SHP77 (cell line): ENCODE measurements around the gene S100A12.
"Not testable (repeated sequence)": the region's sequence is repeated elsewhere in the genome, so short reads cannot be mapped to it uniquely, and the experiment has no call there.

Source experiments
- DNase-seq, 2 experiments: peaks; one replicate each; lab custom pipeline; 2025; lab: John Stamatoyannopoulos, UW

S100A12 gene

DNA sequence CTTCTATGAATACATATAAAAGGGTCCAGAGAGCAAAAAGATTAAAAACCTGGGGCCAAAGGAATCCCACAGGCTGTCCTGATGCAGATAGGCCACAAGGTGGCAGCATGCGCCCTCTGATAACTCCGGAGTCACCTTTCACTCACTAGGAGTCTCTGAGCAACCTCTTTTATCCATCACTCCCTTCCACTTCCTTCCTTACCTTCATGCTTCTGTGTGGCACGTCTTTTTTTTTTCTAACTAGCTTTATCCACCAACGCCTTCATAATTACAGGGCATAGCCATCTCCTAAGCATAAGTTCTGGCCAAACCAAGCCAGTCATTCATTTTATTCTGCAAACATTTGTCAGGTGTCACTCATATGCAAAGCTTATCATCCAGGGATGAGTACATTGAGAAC lies 22.9 kb downstream of the S100A12 start:
- DNase-seq, result peak; percentile 68 to 78

DNA sequence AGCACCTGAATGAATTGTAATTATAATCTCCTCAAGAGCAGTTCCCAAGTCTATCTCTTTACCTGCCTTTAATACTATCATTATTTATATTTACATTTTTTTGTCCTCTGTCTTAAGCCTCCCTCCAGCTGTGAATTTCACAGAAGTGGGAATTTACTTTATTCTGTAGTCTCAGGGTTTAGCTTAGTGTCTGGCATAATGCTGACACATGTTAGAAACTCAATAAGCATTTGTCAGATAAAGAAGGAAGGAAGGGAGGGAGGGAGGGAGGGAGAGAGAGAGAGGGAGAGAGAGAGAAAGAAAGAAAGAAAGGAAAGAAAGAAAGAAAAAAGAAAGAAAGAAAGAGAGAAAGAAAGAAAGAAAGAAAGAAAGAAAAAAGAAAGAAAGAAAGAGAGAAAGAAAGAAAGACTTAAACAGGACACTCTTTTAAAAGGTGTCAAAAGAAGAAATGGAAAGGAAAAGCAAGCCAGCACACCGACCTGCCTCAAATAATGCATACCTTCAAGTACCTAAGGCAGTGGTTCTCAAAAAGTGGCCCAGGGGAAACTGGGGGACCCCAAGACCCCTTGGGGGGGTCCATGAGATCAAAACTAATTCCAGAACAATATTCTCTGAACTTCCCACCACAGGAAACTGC lies 25.0 kb downstream of the S100A12 start:
- DNase-seq, result no peak

DNA sequence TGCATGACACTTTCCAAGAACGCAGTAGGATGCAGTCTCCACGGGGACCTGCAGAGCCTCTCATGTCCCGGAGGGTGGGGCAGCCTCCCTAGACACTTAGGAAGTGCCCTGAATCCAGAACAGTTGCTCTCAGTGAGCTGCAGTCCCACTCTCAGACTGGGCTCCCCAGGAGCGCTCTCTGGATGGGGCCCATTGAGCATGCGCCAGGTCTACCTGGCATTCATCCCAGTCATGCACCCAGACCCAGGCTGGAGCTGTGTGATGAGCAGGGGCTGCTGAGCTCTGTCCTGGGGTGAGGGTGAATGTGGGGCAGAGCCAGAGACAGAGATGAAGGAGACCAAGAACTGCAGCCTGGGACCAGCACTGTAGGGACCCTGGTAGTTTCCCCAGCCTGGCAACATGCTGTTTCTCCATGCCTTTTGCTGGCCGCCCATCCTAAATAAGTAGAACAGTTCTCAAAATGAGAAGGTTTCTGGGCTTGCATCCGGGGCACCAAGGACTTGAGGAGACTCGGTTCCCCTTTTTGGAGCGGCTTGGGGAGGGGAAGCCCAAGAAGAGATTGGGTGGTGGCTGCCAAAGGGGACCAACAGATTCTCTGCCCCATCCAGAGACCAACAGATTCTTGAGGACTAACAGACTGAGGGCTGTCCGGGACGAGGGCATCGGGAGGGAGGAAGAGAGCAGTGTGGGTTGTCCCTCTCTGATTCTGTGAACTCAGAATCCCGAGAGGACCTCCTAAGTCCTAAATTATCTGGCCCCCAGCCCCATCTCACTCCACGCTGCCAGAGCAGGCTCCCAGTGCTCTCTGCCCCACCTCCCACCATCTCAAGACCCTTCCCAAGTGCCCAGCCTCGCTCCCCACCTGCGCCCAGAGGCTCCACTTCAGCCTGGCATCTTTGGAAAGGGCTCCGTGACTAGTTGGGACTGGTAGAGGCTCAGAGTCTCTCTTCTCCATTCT lies 25.8 kb downstream of the S100A12 start:
- DNase-seq, result peak in 1 of 2 experiments; percentile 58

DNA sequence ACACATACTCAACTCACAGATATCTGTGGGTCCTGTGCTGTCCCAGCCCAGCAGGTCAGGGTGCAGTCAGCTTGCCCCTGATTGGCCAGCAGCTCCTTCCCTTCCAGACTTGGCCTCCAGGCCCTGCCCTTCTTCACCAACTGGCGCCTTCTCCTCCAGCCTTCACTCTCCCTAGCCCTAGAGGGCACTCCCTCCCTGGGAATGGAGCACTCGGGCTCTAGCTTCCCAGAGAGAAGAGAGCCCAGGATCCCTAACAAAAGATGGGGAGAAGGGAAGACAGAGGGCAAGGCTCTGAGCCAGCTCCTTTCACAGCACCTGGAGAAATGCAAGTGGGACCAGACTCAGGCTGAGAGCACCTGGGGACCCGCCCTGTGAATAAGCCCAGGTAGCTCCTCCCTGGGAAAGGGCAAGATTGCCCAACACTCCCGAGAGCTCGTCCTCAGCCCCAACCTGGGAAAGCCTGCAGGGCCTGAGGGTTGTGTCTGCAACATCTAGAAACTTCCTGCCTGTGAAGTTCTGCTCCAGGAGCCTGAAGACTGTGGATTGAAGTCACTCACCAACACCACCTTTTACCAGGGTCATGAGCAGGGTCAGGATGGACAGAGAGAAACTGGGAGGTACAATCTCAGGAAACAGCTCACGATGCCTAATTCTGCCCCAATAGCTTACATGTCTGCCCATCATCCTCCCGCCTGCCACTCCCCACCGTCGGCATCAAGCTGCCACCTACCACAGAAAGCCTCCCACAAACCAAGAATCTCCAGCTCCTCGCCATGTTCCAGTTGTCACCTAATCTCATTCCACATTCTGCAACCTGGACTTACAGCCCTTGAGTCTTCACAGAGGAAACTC lies 26.7 kb downstream of the S100A12 start, which contains the start of gene PGLYRP4:
PGLYRP4 (minus strand) TSS at position 331 of the 852 bp plus-strand sequence. CDS start 909 bp downstream, outside the sequence.
- no peak for DNase-seq

DNA sequence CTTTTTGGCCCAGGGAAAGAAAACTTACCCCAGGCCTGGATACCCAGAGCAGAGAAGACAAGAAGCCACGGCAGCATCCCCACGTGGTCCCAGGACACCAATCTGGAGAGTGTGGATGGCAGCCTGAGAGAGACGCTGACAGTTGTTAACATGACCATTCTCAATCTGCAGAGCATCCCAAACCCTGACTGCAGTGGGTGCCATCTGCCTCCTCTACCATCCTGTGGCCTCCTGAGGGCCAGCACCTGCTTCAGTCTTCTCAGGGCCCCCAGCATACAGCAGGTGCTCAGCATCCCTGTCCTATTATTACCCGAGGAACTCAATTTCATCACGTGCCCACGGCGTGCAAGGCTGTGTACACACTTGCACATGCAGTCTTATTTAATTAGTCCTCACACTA lies 27.6 kb downstream of the S100A12 start:
- peak in 1 of 2 experiments; percentile 29 for DNase-seq

DNA sequence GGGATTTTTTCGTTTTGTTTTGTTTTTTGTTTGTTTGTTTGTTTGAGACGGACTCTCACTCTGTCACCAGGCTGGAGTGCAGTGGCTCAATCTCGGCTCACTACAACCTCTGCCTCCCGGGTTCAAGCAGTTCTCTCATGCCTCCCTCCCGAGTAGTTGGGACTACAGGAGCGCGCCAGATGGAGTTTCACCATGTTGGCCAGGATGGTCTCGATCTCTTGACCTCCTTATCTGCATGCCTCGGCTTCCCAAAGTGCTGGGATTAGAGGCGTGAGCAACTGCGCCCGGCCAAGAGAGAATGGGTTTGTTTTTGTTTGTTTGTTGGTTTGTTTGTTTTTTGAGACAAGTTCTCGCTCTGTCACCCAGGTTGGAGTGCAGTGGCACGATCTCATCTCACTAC lies 28.4 kb downstream of the S100A12 start:
- DNase-seq, result not testable (repeated sequence)

DNA sequence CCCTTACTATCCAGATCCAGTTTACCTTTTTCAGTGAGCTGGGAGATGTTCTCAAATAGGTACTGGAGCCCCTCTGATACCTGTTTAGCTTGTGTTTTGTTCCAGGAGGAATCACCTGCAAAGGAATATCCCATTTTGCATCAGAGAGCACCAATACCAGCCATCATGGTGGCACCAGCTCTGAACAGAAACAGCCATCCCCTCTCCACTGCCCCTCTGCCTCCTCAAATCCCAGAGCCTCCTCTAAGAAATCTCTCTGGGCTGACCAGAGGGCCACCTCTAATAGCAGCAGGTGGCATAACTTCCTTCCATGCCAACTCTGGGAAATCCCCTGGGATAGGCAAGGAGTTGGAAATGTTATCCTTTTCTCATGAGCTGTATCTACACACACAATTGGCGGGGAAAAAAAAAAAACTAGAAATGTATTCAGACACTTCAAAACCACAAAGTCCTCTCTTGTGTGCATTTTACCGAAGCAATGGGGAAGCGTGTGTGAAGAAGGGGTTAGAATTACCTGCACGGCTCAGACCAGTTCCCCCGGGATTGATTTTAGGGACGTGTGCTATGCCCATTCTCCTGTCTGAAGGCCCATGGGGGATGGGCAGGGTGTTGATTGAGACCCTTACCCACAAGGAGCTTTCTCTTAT lies 29.2 kb downstream of the S100A12 start:
- no peak for DNase-seq

DNA sequence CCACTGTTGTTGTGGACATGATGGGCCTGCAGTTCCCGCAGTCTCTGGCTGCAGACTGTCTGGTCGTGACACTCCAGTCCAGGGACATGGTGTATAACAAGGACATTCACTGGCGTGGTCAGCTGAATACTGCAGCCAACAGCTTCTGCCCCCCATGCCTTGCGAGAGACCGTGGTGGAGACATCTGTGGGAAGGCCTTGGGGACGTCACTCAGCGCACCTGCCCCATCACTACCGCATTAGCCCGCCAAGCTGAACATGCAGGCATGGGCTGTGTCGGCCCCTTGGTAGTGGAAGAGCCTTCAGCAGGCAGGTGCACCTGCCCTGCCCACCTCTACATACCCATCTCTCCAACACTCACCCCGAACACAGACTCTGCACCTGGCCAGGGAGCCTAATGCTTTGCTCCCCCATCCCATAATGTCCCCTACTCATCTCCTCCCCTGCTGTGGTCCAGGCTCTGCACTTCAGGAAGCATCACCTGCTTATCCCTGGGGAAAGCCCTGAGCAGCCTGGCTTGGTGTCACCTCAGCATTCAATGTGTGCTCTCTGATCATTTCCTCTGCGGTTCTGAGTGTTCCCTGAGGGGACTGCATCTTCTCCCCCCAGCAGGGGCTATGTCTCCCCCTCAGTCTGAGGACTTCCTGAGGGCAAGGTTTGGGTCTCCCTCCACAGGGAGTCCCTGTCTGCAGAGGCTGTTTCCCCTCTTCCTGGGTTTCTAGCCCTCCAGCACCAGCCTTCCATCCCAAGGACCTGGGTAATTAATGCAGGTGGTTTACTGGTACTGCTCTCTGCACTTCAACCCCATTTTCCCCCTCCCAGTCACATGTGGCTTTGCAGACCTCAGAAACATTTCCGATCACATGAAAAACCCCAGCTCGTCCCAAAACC lies 30.0 kb downstream of the S100A12 start:
- no peak for DNase-seq

DNA sequence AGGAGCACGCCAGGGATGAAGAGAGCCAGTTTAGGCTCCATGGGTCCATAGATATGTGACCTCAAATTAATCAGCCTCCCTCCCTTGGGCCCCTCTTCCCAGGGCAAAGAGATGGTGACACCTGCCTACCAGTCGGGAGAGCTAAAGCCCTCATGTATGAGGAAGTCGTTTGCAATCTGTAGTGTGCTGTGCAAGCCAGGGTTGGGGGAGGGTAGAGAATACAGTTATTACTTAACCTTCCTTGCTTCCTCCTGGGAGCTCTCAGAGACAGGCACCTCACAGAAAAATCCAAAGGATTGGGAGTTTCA lies 30.7 kb downstream of the S100A12 start:
- DNase-seq, result no peak

DNA sequence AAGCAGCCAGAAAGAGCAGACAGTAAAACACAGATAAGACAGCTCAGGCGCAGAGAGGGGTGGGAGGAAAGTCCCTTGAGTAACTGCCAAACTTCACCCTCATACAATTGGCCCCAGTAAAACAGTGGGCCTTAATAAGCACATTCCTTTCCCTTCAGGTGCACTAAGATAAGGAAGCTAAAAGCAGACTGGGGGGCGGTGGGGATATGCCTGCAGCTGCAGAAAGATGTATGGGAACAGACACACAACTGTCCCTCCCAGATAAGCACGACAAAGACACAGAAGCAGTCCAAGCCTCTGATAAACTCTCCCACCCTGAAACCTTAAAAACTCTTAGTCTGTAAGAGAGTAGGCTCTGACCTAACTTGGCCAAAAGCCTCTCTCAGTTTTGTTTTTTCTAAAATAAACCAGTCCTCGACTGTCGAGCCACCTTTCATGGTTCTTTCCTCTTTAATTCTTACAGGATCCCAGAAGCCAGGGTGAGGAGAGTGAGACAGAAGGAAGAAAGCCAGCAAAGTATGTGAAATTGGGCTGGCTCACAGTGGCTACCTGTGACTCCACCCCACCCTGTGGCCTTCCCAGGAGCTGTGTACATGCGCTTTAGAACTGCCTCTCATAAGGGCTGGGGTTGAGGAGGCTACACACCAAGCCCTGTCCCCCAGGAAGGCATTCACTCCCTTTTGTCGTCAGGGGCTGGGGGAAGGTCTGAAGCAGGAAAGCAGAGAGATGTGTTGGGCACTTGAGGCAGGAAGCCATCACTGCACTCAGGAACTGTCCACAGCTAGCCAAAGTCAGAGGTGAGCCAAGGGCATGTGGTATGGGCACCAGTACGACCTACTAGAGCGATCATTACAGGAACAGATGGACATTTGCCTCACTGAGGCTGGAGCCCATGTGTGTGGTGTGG lies 31.4 kb downstream of the S100A12 start:
- no peak for DNase-seq

DNA sequence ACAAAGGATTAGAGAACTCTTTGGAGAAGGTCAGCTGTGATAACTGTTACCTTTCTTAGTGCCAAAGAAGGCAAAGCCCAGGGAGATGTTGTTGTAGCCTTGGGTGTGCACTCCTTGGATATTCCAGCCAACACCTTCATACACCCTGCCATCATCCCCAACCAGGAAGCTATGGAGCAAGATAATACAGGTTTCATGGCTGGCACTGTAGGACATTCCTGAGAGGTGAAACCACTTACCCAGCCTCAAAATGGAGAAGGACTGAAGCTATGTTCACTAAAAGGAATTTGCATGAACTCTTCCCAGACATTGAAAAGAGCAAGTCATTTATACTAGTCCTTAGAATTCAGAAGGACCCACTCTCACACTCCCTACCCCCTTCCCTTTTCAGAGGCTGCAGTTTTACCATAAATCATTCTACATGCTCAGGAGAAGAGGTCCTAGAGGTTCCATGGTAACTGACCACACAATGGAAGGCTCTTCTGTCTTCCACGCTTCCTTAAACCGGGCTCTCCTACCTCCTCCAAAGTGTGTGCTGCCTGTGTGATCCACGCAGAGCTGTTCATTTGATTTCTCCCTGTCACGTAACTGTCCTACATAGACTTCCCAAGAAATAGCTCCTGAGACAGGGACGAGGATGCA lies 32.3 kb downstream of the S100A12 start:
- DNase-seq, result no peak

DNA sequence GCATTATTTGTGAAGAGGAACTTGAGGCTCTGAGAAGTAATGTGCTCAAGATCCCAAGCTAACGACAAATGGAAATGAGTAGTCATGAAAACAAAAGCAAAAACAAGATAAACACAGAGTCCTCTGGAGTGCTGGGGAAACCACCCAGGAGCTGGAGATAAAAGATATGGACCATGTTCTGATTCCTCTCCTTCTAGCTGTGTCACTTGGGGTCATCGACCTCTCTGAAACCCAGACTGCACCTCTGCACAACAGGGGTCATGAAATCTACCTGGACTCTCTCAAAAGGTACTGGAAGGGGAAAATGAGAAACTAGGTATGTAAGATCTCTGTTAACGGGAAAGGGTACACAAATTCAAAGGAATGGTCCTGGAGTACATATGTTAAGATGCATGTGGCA lies 33.2 kb downstream of the S100A12 start:
- no peak for DNase-seq

DNA sequence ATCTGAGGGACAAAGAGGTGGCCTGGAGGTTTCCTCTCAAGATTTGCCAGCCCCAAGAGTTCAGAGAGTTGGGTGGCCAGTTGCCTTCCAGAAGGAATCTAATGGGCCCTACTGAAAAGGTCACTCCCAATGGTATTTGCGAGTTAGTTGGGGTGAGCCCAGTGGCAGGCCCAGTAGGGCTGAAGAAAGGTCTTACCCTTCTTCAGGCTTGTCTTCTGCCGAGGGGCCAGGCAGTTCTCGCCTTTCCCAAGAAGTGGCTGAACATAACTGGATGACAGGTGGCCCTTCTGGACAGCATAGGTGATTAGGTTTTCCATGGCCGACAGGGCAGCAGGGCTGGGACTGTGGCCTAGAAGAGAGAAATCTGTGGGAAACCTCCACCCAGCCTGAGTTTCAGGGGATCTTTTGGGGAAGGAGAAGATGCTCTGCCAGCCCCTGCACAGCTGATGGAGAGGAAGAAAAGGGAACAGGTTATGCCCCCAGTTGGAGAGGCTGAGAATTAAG lies 33.9 kb downstream of the S100A12 start:
- DNase-seq, result no peak

DNA sequence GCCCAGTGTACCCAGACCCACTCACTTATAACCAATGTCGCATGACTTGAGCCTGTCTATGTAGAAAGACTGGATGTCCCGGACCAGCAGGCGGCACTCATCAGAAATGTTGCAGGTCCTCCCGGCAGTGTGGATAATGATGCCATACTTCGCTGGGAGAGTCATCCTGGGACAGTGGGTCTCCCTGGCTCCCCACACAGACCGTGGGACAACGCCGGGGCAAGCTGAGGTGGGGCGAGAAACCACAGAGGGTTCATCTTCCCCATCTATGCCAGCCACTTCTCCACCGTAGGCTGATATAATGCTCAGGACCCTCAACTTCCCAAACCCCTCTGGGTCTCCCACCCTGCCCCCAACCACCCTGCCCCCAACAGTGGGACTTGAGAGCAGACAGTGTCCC lies 35.1 kb downstream of the S100A12 start:
- no peak for DNase-seq

DNA sequence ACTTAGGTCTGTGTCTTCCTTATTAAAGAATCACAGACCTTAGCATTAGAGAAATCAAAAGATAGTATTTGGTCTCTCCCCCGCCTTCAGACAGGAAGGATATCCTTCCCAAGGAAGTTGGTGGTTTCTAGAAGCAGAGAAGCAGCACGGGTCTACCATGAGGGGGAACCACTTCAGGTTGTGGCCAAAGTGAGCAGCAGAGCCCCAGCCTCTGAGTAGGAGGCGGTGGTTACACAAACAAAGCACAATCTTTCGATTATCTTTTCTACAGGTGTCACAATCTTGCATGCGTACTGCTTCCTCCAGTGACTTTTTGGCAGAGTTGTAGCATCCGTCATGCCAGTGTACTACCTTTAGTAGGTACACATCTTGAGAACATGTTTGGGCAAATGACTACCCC lies 35.6 kb downstream of the S100A12 start:
- DNase-seq, result no peak

DNA sequence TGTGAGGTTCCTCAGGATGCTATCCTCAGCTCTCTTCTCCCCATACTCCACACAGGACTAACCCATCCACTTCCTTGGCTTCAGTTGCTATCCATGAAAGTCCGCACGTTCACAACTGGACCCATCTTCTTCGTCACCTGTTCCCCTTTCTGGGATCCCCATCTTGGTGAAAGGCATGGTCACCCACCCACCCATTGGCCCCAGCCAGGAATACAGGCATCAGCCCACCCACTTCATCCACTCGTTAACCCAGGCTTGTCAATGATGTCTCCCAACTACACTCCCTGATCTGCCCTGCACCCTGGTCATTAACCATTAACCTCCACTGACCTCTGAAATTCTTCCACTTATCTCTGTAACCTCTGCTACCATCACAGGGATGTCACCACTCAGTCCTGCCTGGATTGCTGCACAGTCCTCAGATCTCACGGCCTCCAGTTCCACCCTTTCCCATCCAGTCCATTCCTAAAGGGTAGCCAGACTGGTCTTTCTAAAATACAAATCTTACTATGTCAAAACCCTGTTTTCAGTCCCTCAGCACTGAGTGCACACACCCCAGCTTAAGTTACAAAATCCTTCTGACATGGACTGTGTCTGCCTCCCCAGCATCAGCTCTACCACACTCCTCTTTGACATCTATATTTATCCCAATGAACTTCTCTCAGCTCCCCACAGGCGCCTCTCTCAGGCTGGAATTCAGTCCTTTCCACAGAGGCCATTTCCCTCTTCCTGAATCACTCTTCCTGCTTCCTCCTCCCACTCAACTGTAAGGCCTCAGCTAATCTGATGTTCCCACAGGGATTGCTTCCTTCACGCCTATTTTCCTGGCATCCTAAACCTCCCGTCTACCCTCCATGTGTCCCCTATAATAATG lies 37.2 kb downstream of the S100A12 start:
- DNase-seq, result no peak

DNA sequence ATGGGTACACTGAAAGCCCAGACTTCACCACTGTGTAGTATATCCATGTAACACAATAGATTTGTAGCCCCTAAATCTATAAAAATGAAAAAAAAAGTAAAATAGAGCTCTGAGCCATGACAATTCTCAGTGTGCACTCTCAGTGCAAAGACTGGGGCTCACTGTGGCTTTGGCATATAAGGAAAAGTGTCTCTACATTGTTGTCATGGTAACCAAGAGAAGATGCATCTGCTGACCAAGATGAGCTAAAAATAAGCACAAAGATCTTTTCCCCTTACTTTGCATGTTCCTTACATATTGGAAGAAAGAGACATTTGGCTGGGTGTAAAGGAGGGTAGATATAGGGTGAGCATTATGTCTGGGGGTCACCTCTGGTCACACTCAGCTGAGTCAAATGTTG lies 38.8 kb downstream of the S100A12 start:
- no peak for DNase-seq

DNA sequence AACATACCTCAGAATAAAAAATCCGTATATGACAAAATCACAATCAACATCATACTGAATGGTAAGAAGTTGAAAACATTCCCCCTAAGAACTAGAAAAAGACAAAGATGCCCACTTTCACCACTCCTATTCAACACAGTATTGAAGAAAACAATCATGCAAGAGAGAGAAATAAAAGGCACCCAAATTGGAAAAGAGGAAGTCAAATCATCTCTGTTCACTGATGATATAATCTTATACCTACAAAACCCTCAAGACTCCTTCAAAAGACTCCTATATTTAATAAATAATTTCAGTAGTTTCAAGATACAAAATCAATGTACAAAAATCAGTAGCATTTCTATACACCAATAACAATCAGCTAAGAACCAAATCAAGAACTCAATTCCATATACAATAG lies 41.5 kb downstream of the S100A12 start:
- no peak for DNase-seq
